Parathyroid adenoma (tissue), 2 donors: ENCODE measurements around the gene TMEM254.
"Not testable (repeated sequence)": the region's sequence is repeated elsewhere in the genome, so short reads cannot be mapped to it uniquely, and the experiment has no call there.

ENCODE experiments used
- H2AFZ ChIP-seq: fragments of 300-600 bp; sonication (generic); one replicate; pipeline ENCODE4 v1.7.0; 2017; ENCODE audit warnings: antibody characterized with exemption, mild to moderate bottlenecking
- H3K27ac ChIP-seq: fragments of 300-600 bp; sonication (generic); one replicate; pipeline ENCODE4 v1.7.0; 2017
- H3K27me3 ChIP-seq: fragments of 300-600 bp; sonication (generic); one replicate; pipeline ENCODE4 v1.7.0; 2017; ENCODE audit warnings: low read length; ENCODE audit not compliant: control insufficient read depth, insufficient read depth
- H3K36me3 ChIP-seq: fragments of 300-600 bp; sonication (generic); one replicate; pipeline ENCODE4 v1.7.0; 2017; ENCODE audit warnings: low read length; ENCODE audit not compliant: control insufficient read depth, insufficient read depth
- H3K4me1 ChIP-seq: fragments of 300-600 bp; sonication (generic); one replicate; pipeline ENCODE4 v1.7.0; 2017; ENCODE audit warnings: control low read depth
- H3K4me2 ChIP-seq: fragments of 300-600 bp; sonication (generic); one replicate; pipeline ENCODE4 v1.7.0; 2017; ENCODE audit warnings: low read length
- H3K4me3 ChIP-seq: fragments of 300-600 bp; sonication (generic); one replicate; pipeline ENCODE4 v1.7.0; 2017; ENCODE audit warnings: low read depth, low read length
- H3K79me2 ChIP-seq: fragments of 300-600 bp; sonication (generic); one replicate; pipeline ENCODE4 v1.7.0; 2017; ENCODE audit warnings: control low read depth
- H3K9ac ChIP-seq: fragments of 300-600 bp; sonication (generic); one replicate; pipeline ENCODE4 v1.7.0; 2017; ENCODE audit warnings: mild to moderate bottlenecking
- H3K9me3 ChIP-seq: fragments of 300-600 bp; sonication (generic); one replicate; pipeline ENCODE4 v1.7.0; 2017; ENCODE audit warnings: low read length; ENCODE audit not compliant: control insufficient read depth
- TF ChIP-seq, protein P1 (sequence below): fragments of 300-600 bp; sonication (generic); IDR thresholded peaks from one replicate; pipeline ENCODE4 v1.7.0; 2017; ENCODE audit warnings: antibody characterized with exemption, mild to moderate bottlenecking
- donor health status: primary hyperparathyroidism.

Gene TMEM254

DNA sequence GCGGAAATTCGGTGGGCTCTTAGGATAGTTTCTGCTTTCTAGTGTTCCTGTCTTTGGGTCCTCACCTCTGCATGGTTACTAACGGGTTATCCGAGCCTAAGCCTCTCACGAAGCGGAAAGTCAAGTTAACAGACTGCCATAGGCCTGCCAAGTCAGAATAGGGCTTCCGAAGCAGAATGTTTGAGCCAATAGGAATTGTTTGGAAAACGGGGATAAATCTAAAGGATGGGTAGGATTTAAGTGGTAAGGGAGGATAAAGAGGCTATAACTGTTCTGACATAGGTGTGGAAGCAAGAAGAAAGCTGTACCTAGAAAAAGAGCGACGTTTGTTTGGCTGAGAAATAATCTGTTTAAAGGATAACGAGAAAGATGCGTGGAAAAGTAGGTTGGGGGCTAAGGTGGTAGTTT lies 851 bp downstream of the TMEM254 start:
- no peaks in the 10 kb centered on the region for H3K36me3 ChIP-seq
- no peaks in the 10 kb centered on the region for H3K79me2 ChIP-seq
- peak overlapping the region; percentile 41 for H3K9ac ChIP-seq
- peak overlapping the region; percentile 98 for H3K27ac ChIP-seq
- peak overlapping the region; percentile 100 for H3K4me2 ChIP-seq
- no peaks in the 10 kb centered on the region for H3K4me1 ChIP-seq
- peak overlapping the region; percentile 100 for H2AFZ ChIP-seq
- no peaks in the 10 kb centered on the region for H3K9me3 ChIP-seq
- TF ChIP-seq, protein P1, sequence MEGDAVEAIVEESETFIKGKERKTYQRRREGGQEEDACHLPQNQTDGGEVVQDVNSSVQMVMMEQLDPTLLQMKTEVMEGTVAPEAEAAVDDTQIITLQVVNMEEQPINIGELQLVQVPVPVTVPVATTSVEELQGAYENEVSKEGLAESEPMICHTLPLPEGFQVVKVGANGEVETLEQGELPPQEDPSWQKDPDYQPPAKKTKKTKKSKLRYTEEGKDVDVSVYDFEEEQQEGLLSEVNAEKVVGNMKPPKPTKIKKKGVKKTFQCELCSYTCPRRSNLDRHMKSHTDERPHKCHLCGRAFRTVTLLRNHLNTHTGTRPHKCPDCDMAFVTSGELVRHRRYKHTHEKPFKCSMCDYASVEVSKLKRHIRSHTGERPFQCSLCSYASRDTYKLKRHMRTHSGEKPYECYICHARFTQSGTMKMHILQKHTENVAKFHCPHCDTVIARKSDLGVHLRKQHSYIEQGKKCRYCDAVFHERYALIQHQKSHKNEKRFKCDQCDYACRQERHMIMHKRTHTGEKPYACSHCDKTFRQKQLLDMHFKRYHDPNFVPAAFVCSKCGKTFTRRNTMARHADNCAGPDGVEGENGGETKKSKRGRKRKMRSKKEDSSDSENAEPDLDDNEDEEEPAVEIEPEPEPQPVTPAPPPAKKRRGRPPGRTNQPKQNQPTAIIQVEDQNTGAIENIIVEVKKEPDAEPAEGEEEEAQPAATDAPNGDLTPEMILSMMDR, result no peak
- peak overlapping the region; percentile 96 for H3K4me3 ChIP-seq
- H3K27me3 ChIP-seq, result no peaks in the 10 kb centered on the region

DNA sequence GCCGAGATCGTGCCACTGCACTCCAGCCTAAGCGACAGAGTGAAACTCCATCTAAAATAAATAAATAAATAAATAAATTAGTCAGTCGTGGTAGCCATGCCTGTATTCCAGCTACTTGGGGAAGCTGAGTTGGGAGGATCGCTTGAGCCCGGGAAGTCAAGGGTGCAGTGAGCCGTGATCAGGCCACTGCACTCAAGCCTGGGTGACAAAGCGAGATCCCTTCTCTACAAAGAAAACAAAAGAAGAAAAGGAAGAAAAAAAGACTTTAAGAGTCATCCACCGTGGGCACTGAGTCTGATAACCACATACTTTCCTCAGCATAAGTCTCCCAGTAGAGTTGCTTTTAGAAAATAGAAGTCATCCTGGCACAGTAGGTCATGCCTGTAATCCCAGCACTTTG lies 2.6 kb downstream of the TMEM254 start:
- H2AFZ ChIP-seq, result no peak overlapping the region
- H3K36me3 ChIP-seq, result no peaks in the 10 kb centered on the region
- H3K9ac ChIP-seq, result no peak overlapping the region
- TF ChIP-seq, protein P1, result no peak
- H3K79me2 ChIP-seq, result no peaks in the 10 kb centered on the region
- H3K27ac ChIP-seq, result no peak overlapping the region
- H3K4me3 ChIP-seq, result no peak overlapping the region
- no peaks in the 10 kb centered on the region for H3K4me1 ChIP-seq
- H3K4me2 ChIP-seq, result no peak overlapping the region
- H3K27me3 ChIP-seq, result no peaks in the 10 kb centered on the region
- no peaks in the 10 kb centered on the region for H3K9me3 ChIP-seq

DNA sequence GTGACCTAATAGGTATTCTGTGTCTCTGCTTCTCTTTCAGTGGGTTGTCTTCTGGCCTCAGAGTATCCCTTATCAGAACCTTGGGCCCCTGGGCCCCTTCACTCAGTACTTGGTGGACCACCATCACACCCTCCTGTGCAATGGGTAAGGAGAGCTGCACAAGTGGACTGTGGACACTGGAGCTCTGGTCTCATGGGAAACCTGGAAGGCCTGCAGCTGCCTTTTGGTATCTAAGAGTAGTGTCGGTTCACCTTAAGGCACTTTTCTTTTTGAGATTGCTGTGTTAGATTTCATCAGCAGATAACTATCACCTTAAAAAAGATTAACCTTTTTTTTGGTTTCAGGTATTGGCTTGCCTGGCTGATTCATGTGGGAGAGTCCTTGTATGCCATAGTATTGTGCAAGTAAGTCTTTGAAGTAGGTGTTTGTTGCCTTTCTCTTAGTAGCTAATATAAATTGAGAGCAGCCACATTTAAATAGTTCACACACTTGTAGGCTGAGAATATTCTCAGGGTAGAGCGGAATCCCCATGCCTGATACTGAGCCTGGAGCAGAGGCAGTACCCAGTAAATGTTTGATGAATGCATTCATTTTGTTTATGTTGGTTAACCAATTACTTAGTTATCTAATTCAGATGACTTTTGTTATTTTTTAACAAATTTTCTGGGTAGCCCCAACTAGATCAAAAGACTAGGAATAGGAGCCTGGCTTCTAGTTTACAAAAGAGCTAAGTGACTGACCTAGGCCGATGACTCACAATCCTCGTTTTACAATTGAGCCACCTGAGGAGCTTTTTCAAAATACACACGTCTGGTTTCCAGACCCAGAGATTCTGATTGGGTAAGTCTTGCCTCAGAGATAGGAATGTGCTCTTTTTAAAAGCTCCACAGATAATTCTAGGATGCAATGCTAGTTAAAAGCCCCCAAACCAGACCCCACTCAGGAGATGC lies 3.6 kb downstream of the TMEM254 start:
- Histone ChIP-seq H3K36me3 (no peaks in the 10 kb centered on the region), H3K79me2 (no peaks in the 10 kb centered on the region), H3K4me2 (no peak overlapping the region), H3K27ac (no peak overlapping the region), H3K4me1 (no peaks in the 10 kb centered on the region), H3K9ac (no peak overlapping the region), H3K4me3 (no peak overlapping the region), H3K9me3 (no peaks in the 10 kb centered on the region), H3K27me3 (no peaks in the 10 kb centered on the region), H2AFZ (no peak overlapping the region)
- TF ChIP-seq, protein P1, result no peak

DNA sequence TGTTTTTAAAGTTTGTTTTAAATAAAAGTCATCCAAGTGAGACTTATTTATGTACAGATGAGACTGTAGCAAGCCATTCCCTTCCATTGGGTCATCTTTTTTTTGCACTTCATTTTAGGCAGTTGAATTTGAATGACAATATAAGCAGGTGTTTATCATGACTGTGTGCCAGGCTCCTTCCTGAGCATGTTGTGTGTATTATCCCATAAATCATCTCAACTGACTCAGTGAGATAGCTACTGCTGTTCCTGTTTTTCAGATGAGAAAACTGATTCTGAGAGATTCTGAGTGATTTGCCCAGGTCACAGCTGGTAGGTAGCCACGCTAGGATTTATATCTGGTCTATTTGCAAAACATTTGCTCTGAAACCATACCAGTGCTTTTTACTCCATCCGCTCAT lies 11.7 kb downstream of the TMEM254 start:
- Histone ChIP-seq H3K79me2 (no peaks in the 10 kb centered on the region), H3K9me3 (no peaks in the 10 kb centered on the region)
- TF ChIP-seq, protein P1, result no peak

DNA sequence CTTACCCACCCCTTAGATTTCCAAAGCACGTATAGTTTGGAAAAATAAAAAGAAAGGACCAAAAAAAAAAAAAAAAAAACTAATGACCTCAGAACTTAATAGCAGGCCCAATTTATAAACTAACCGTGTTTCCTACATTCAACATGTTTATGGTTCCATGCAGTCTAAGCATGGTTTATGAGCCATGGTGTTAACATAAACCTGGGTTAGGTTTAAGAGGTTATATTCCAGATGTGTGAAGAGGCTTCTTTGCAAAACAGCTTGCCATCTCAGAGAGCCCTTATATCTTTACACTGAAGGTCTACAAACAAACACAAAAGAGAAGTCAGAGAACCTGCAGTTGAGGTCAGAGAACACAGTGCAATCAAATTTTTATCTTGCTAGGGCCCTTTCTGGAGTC lies 15.8 kb downstream of the TMEM254 start:
- Histone ChIP-seq H3K79me2 (no peaks in the 10 kb centered on the region), H3K9ac (no peak overlapping the region), H3K4me2 (no peak overlapping the region)

More for the DNA sequence above, 11.7 kb downstream of the TMEM254 start:
- Histone ChIP-seq H3K4me3 (no peak overlapping the region), H3K4me1 (no peaks in the 10 kb centered on the region), H3K27ac (no peak overlapping the region), H3K4me2 (no peak overlapping the region), H3K9ac (no peak overlapping the region), H3K36me3 (no peaks in the 10 kb centered on the region), H2AFZ (no peak overlapping the region), H3K27me3 (no peaks in the 10 kb centered on the region)

DNA sequence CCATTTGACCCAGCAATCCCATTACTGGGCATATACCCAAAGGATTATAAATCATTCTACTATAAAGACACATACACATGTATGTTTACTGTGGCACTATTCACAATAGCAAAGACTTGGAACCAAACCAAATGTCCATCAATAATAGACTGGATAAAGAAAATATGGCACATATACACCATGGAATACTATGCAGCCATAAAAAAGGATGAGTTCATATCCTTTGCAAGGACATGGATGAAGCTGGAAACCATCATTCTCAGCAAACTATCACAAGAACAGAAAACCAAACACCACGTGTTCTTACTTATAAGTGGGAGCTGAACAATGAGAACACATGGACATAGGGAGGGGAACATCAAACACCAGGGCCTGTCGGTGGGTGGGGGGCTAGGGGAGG lies 19.8 kb downstream of the TMEM254 start:
- not testable (repeated sequence) for H3K9me3 ChIP-seq, H3K4me3 ChIP-seq, H3K4me2 ChIP-seq, H3K79me2 ChIP-seq, H3K4me1 ChIP-seq, H3K27ac ChIP-seq, H3K27me3 ChIP-seq, H3K9ac ChIP-seq, H2AFZ ChIP-seq, H3K36me3 ChIP-seq

More for the DNA sequence above, 15.8 kb downstream of the TMEM254 start:
- H3K4me1 ChIP-seq, result no peaks in the 10 kb centered on the region
- no peak overlapping the region for H2AFZ ChIP-seq
- TF ChIP-seq, protein P1, result no peak
- H3K36me3 ChIP-seq, result no peaks in the 10 kb centered on the region
- H3K4me3 ChIP-seq, result no peak overlapping the region
- no peak overlapping the region for H3K27ac ChIP-seq
- H3K27me3 ChIP-seq, result no peaks in the 10 kb centered on the region
- H3K9me3 ChIP-seq, result no peaks in the 10 kb centered on the region

DNA sequence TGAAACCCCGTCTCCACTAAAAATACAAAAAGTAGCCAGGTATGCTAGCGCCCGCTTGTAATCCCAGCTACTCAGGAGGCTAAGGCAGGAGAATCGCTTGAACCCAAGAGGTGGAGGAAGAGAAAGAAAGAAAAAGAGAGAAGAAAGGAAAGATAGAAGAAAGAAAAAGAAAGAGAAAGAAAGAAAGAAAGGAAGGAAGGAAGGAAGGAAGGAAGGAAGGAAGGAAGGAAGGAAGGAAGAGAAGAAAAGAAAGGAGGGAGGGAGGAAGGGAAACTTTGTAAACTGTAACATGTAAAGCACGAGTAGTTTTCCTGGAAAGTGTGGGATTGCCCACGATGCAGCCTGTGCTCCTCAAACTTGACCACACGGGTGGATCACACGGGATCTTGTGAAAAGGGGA lies 20.8 kb downstream of the TMEM254 start:
- not testable (repeated sequence) for H3K9ac ChIP-seq, H3K4me3 ChIP-seq, H3K4me1 ChIP-seq, H3K27me3 ChIP-seq, H3K27ac ChIP-seq, H3K79me2 ChIP-seq, H2AFZ ChIP-seq, H3K4me2 ChIP-seq, H3K9me3 ChIP-seq, H3K36me3 ChIP-seq
